ENCODE data around the gene METTL25B. TPM values are rescaled to one million over a fixed set of nuclear protein-coding genes. Genes with fewer than 3 reads are reported as not detected.

METTL25B gene
- total and polyA plus RNA-seq, 2 donors (not counting 3 experiments of a cell fraction or from before 2014, with no cell fraction given): 12.8 to 15.0 TPM

DNA sequence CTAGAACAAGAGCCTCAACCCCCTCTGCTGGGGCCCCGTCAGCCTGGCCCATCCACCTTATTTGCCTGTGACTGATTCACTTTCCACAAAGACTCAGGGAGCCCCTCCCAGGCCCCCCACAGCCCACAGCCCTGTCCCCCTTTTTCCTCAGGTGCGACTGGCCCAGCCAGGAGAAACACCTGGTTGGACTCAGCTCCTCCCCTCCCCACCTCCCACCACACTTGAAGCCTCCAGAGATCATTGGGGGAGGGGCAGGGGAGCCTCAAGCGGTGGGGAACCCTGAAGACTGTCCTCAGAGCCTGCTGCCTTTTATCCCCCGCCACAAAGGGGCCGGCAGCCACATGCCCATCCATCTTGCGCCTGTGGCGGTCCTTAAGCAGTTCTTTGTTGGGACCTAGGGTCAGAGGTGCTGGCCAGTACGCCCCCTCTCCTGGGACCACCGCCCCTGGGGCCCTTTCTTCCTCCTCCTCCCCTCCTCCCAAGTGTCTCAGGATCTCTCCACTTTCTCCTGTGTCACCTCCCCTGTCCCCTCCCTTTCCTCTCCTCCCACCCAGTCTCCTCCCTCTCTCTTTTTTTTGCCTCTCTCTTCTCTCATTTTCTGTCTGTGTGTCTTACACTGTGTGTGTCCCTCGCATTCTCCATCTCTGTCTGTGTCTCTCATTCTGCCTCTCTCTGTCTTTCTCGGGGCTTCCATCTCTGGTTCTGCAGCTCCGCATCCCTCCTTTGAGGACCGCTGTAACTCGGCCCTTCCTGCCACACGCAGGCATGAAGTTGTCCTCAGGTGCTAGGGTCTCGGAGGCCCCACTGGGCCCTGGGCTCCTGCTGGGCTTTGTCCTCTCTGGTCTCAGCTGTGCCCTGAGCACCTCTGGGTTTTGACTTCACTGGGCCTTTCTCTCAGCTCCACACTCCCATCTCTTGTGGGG is 35.1 kb upstream of the METTL25B start:
- dilution Hi-C loops (cut with MboI; ENCODE audit: extremely low pct_ligation_motif_present, low sequenced_read_pairs): no loop called here
- H3K9me3 ChIP-seq (replicated peaks; ENCODE audit: control insufficient read depth, insufficient read depth, low read length): no peaks in the 10 kb centered on the region
- ChIA-PET POLR2A (no interaction called here), CTCF (interaction anchor here (0.6 to 16.7 kb wide), 5 partner anchors 12 to 167 kb away, joined by 3 to 546 read pairs (median 184); partner anchors contain the start of genes CRABP2, INSRR, ISG20L2 and METTL25B)
- H3K36me3 ChIP-seq (ENCODE audit: control insufficient read depth in 2 of 2, extremely low read depth in 1 of 2, insufficient read depth in 2 of 2, low read length in 2 of 2): no peaks in the 10 kb centered on the region
- H3K9ac ChIP-seq (replicated peaks; ENCODE audit: extremely low read depth, insufficient read depth, low read length): no peak overlapping the region
- no peaks in the 10 kb centered on the region for H3K4me1 ChIP-seq (ENCODE audit: control insufficient read depth, extremely low read depth, insufficient read depth, low read length)
- no peak overlapping the region for H3K4me2 ChIP-seq (ENCODE audit: insufficient read depth, low read length)
- no peak overlapping the region for H3K4me3 ChIP-seq (replicated peaks in 1 of 3; ENCODE audit: insufficient read depth in 1 of 3, low read depth in 1 of 3, low read length in 3 of 3)
- BruUV-seq (replicated peaks): no TSS peak
- H3K27me3 ChIP-seq (ENCODE audit: control insufficient read depth in 2 of 2, insufficient read depth in 2 of 2, low read length in 2 of 2): peaks cover 12 to 20% of the 10 kb centered on the region in 2 experiments
- no peak overlapping the region for H2AFZ ChIP-seq (ENCODE audit: low read depth, low read length)
- intact Hi-C loops (cut with micrococcal nuclease): no loop called here
- no peaks in the 10 kb centered on the region for H4K20me1 ChIP-seq (replicated peaks; ENCODE audit: control insufficient read depth, extremely low read depth, insufficient read depth, low read length)
- no peaks in the 10 kb centered on the region for H3K79me2 ChIP-seq (ENCODE audit: control insufficient read depth, insufficient read depth, low read length)
- H3K27ac ChIP-seq (ENCODE audit: insufficient read depth, low read depth, low read length): no peak overlapping the region
- FAIRE-seq (no peak), DNase-seq (ENCODE audit: low read depth, low spot score) (no peak)
- H3K9me1 ChIP-seq (replicated peaks; ENCODE audit: control insufficient read depth, extremely low read depth, insufficient read depth, low read length): no peaks in the 10 kb centered on the region
- no peak for TF ChIP-seq FOS (IDR thresholded peaks at IDR 0.05; ENCODE audit: borderline replicate concordance, insufficient read depth, low read length)
- TF ChIP-seq EZH2 (IDR thresholded peaks at IDR 0.05; ENCODE audit: borderline replicate concordance, low read depth, low read length, severe bottlenecking): no peak
- no peak for TF ChIP-seq JUN (IDR thresholded peaks at IDR 0.05; ENCODE audit: borderline replicate concordance, insufficient read depth, insufficient read length, low read depth)
- TF ChIP-seq GATA2 (IDR thresholded peaks at IDR 0.05; ENCODE audit: insufficient read depth, insufficient read length, low read depth, low read length): no peak
- TF ChIP-seq POLR2AphosphoS5 (IDR thresholded peaks at IDR 0.05; ENCODE audit: insufficient read depth, low read depth, low read length): no peak
- TF ChIP-seq, protein P1, sequence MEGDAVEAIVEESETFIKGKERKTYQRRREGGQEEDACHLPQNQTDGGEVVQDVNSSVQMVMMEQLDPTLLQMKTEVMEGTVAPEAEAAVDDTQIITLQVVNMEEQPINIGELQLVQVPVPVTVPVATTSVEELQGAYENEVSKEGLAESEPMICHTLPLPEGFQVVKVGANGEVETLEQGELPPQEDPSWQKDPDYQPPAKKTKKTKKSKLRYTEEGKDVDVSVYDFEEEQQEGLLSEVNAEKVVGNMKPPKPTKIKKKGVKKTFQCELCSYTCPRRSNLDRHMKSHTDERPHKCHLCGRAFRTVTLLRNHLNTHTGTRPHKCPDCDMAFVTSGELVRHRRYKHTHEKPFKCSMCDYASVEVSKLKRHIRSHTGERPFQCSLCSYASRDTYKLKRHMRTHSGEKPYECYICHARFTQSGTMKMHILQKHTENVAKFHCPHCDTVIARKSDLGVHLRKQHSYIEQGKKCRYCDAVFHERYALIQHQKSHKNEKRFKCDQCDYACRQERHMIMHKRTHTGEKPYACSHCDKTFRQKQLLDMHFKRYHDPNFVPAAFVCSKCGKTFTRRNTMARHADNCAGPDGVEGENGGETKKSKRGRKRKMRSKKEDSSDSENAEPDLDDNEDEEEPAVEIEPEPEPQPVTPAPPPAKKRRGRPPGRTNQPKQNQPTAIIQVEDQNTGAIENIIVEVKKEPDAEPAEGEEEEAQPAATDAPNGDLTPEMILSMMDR (IDR thresholded peaks at IDR 0.05; ENCODE audit: extremely low read depth in 1 of 2, insufficient read depth in 1 of 2, low read depth in 1 of 2, low read length in 2 of 2): no peak
- no peak for TF ChIP-seq POLR2A (IDR thresholded peaks at IDR 0.05; ENCODE audit: low read depth, low read length)
- TF ChIP-seq, protein P2, sequence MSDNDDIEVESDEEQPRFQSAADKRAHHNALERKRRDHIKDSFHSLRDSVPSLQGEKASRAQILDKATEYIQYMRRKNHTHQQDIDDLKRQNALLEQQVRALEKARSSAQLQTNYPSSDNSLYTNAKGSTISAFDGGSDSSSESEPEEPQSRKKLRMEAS (IDR thresholded peaks at IDR 0.05; ENCODE audit: insufficient read depth, insufficient read length): no peak
- no peak for TF ChIP-seq MYC (IDR thresholded peaks at IDR 0.05; ENCODE audit: low read depth, low read length)

All from endothelial cell of umbilical vein (primary cell).